Panc1 (cell line): ENCODE measurements around the gene RELB.

Experiments used
- CTCF ChIP-seq: fragments of 450-650 bp; IDR thresholded peaks from 2 replicates; pipeline ENCODE4 v1.5.1; 2017; ENCODE audit warnings: mild to moderate bottlenecking
- POLR2AphosphoS5 ChIP-seq: IDR thresholded peaks from 2 replicates; pipeline ENCODE4 v1.6.1; 2012; ENCODE audit warnings: mild to moderate bottlenecking, low read depth, low read length, moderate library complexity
- REST ChIP-seq, 2 experiments: IDR thresholded peaks; 2 replicates each; pipeline ENCODE4 v1.6.1; 2011 to 2012; ENCODE audit warnings: low read depth in 2 of 2, control low read depth in 1 of 2, low read length in 1 of 2, mild to moderate bottlenecking in 1 of 2, moderate library complexity in 1 of 2; ENCODE audit not compliant: insufficient read depth in 1 of 2
- TCF7L2 ChIP-seq: IDR thresholded peaks from 2 replicates; pipeline ENCODE4 v1.6.1; 2011; ENCODE audit warnings: mild to moderate bottlenecking, low read depth, low read length, inconsistent platforms

GRCh38 chr19:45047188-45047797, 46.0 kb downstream of the RELB start:
- no peak for TF ChIP-seq CTCF
- no peak for TF ChIP-seq POLR2AphosphoS5
- TF ChIP-seq REST (IDR thresholded peaks at IDR 0.05; ENCODE audit: insufficient read depth in 1 of 2, low read depth in 2 of 2, low read length in 1 of 2) = no peak
- TF ChIP-seq TCF7L2 = no peak
